Mucosa of rectum (tissue), 2 donors: ENCODE measurements around the gene SGPP2.

ENCODE experiments used
- H3K27ac ChIP-seq, 2 donors: one replicate each; pipeline ENCODE4 v1.7.0; 2013; ENCODE audit warnings: inconsistent platforms in 2 of 2, low read depth in 2 of 2, low read length in 2 of 2
- H3K27me3 ChIP-seq, 2 donors: one replicate each; pipeline ENCODE4 v1.7.0; 2013; ENCODE audit warnings: low read length in 2 of 2; ENCODE audit not compliant: control insufficient read depth in 2 of 2, insufficient read depth in 2 of 2
- H3K36me3 ChIP-seq, 2 donors: one replicate each; pipeline ENCODE4 v1.7.0; 2013; ENCODE audit warnings: low read length in 2 of 2; ENCODE audit not compliant: control insufficient read depth in 2 of 2, insufficient read depth in 2 of 2
- H3K4me1 ChIP-seq, 2 donors: one replicate each; pipeline ENCODE4 v1.7.0; 2013; ENCODE audit warnings: low read length in 2 of 2, mild to moderate bottlenecking in 1 of 2; ENCODE audit not compliant: control insufficient read depth in 2 of 2, insufficient read depth in 2 of 2
- H3K4me3 ChIP-seq, 2 donors: one replicate each; pipeline ENCODE4 v1.7.0; 2013; ENCODE audit warnings: low read length in 2 of 2
- H3K9ac ChIP-seq, 2 donors: one replicate each; pipeline ENCODE4 v1.7.0; 2013; ENCODE audit warnings: low read length in 2 of 2, low read depth in 1 of 2, mild to moderate bottlenecking in 1 of 2
- H3K9me3 ChIP-seq, 2 donors: one replicate each; pipeline ENCODE4 v1.7.0; 2013; ENCODE audit warnings: low read length in 2 of 2; ENCODE audit not compliant: control insufficient read depth in 2 of 2
- donor health status: healthy.
- donor health status: Normal muscosa, but diverticular disease.

SGPP2 gene

DNA sequence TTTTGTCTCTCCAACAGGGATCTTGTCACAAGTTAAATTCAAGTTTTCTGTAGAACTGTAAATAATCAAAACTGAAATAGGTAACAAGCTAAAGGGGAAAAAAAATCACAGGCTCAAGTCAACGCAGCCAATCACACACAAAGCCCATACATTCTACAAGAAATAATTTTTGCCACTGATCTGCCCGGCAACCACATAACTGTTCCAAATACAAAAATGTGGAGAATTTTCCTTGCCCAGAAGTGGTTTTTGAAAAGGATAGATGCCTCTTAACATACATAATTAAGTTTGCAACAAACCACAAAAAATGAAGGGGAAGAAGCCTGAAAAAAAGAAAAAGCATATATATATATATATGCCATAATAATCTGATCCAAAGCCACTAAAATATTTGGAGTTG, 171.2 kb downstream of the SGPP2 start:
- peaks cover 9 to 22% of the 10 kb centered on the region in 2 donors for H3K36me3 ChIP-seq
- H3K27me3 ChIP-seq: no peaks in the 10 kb centered on the region
- H3K27ac ChIP-seq: no peak overlapping the region
- H3K9me3 ChIP-seq: no peaks in the 10 kb centered on the region
- H3K9ac ChIP-seq: no peak overlapping the region
- H3K4me1 ChIP-seq: peaks cover 0 to 16% of the 10 kb centered on the region in 2 donors
- H3K4me3 ChIP-seq: no peak overlapping the region

DNA sequence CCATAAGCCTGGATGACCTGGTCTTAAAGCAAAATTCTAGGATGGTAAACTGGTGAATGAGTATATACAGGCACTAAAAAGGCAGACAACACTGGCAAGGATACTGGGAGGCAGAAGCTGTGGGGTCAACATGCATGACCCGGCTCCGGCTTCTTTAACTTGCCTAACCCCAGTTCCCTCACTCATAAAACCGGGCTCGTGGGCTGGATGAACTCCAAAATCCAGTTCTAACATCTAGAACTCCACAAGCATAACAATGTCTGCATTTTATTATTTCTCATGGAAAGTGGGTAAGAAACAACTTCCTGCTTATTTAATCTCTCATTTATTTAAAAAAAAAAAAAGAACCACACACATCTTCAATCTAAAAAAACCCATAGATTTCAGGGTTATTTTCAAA, 174.3 kb downstream of the SGPP2 start:
- H3K36me3 ChIP-seq: peaks cover 9 to 18% of the 10 kb centered on the region in 2 donors

DNA sequence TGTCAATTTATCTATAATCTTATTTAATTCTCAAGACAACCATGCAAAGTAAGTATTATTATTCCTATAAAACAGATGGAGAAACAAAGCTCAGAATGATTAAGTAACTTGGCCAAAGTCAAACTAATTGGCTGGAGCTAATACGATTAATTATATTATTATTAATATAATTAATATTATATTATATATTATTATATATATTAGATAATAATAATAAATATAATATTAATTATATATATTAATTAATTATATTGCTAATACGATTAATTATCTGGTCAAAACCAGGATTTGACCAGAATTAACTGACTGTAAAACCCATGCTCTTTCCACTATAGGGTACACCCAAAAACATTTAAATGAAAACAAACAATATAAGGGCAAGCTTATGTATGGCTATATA, 179.2 kb downstream of the SGPP2 start:
- peaks cover 7 to 8% of the 10 kb centered on the region in 2 donors for H3K36me3 ChIP-seq
- H3K27me3 ChIP-seq: no peaks in the 10 kb centered on the region
- no peaks in the 10 kb centered on the region for H3K9me3 ChIP-seq
- no peak overlapping the region for H3K9ac ChIP-seq
- H3K4me3 ChIP-seq: no peak overlapping the region
- H3K4me1 ChIP-seq: peaks cover 0 to 5% of the 10 kb centered on the region in 2 donors
- H3K27ac ChIP-seq: no peak overlapping the region

More for the DNA sequence above, 174.3 kb downstream of the SGPP2 start:
- Histone ChIP-seq H3K4me3 (no peak overlapping the region), H3K27ac (no peak overlapping the region), H3K27me3 (no peaks in the 10 kb centered on the region), H3K4me1 (peaks cover 0 to 16% of the 10 kb centered on the region in 2 donors), H3K9me3 (no peaks in the 10 kb centered on the region), H3K9ac (no peak overlapping the region)

DNA sequence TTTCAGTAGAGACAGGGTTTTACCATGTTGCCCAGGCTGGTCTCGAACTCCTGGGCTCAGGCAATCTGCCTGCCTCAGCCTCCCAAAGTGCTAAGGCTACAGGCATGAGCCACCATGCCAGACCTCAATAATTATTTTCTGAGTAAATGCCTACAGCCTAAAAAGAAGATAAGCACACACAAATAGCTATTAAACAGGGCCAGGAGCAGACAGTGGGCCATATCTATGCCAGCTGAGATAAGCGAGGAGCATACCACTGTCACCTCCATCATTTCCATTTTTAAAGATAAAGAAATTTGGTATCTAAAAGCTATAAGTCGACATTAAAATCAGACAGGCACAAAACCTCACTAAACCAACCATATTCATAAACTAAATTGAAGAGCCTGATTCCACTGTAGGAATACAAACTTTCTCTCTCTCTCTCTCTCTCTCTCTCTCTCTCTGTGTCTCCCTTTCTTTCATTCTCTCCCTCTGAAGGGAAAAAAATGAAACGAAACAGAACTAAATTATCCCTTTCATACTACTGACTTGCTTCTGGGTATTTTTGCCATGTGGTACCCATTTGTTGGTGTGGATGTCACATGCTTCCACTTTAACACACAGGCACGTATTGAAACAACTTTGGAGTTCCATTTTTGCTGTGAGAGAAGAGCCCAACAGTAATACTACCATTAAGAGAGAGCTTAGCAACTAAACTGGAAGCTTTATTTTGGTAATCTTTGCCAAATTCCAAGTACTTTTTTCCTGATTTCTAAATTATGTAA, 180.6 kb downstream of the SGPP2 start:
- H3K4me1 ChIP-seq: no peaks in the 10 kb centered on the region
- no peaks in the 10 kb centered on the region for H3K9me3 ChIP-seq
- no peaks in the 10 kb centered on the region for H3K36me3 ChIP-seq
- no peaks in the 10 kb centered on the region for H3K27me3 ChIP-seq
- H3K9ac ChIP-seq: no peak overlapping the region
- no peak overlapping the region for H3K27ac ChIP-seq
- no peak overlapping the region for H3K4me3 ChIP-seq

DNA sequence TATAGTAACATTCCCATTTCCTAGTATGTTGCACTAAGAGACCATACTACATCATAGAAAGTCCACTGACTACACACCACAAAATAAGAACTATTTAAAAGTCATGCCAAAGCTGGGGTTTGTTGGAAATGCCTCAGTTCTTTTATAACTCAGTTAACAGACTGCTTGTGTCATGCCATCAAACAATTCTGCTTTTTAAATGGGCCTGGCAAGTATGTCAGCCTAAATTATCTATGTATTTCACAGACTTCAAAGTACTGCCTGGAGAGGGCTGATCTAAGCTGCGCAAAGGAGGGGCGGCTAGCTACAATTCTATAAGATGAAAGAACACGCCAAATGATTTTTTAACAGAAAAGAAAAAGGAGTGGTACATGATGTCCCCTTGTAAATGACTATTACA, 182.0 kb downstream of the SGPP2 start:
- Histone ChIP-seq H3K9ac (no peak overlapping the region), H3K27ac (no peak overlapping the region)

DNA sequence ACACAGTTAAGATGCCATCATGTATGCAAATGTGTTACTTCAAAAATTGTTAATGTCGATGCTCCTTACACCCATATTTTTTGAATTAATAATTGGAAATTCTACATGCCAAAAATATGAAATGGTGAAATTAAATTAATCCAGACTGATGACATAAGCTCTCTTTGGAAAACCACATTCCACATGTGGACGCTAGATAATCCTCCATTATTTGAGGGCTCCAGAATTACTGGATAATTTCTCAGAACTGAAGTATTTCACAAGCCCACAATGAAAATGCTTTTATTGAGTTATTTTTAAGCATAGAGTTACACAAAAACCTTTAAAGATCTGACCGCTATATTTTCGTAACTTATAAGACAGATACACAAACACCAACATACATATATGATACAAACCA, 183.7 kb downstream of the SGPP2 start:
- no peaks in the 10 kb centered on the region for H3K27me3 ChIP-seq
- H3K36me3 ChIP-seq: peaks cover 6 to 11% of the 10 kb centered on the region in 2 donors
- H3K9ac ChIP-seq: no peak overlapping the region
- H3K4me1 ChIP-seq: no peaks in the 10 kb centered on the region
- no peaks in the 10 kb centered on the region for H3K9me3 ChIP-seq
- H3K4me3 ChIP-seq: no peak overlapping the region
- no peak overlapping the region for H3K27ac ChIP-seq

More for the DNA sequence above, 182.0 kb downstream of the SGPP2 start:
- Histone ChIP-seq H3K4me1 (no peaks in the 10 kb centered on the region), H3K36me3 (no peaks in the 10 kb centered on the region), H3K4me3 (no peak overlapping the region), H3K9me3 (no peaks in the 10 kb centered on the region), H3K27me3 (no peaks in the 10 kb centered on the region)

DNA sequence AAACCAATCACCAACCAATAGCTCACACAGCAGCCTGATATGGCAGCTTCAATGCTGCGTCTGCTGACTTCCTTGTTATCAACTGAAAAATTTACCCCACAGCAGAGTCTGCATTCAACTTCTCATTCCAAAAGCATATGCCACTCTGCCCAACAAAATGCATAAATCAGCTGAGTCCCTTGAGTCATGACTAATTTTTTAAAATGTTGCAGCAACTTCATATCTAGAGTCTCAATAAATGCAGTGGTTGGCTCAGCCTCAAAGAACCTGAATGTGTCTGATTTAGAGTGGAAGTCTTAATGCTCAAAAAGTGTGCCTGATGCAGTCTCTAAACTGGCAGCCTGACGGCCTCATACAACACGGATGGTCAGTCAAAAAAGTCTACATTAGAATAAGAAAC, 185.0 kb downstream of the SGPP2 start:
- H3K27ac ChIP-seq: no peak overlapping the region
- H3K9me3 ChIP-seq: no peaks in the 10 kb centered on the region
- no peak overlapping the region for H3K4me3 ChIP-seq
- no peaks in the 10 kb centered on the region for H3K4me1 ChIP-seq
- peaks cover 6 to 11% of the 10 kb centered on the region in 2 donors for H3K36me3 ChIP-seq
- H3K27me3 ChIP-seq: no peaks in the 10 kb centered on the region
- no peak overlapping the region for H3K9ac ChIP-seq
